GM18499 (cell line): ENCODE data around the gene CTNS.

Experiments
- ATAC-seq: cut with Tn5 transposase; IDR thresholded peaks from one replicate; pipeline ENCODE4 v1.9.1; 2021; ENCODE audit warnings: moderate number of reproducible peaks; ENCODE audit not compliant: insufficient read depth, unreplicated experiment

The CTNS gene

GRCh38 chr17:3636154-3636907, at the start of gene CTNS, which contains the start of gene SHPK:
Gene CTNS, plus strand, starts transcription at chr17:3636760. Its CDS starts 3,447 bp downstream, at chr17:3640207.
Gene SHPK, minus strand, starts transcription at chr17:3636250. Its CDS starts 31 bp downstream, at chr17:3636219.
- ATAC-seq = peak; percentile 79

- no peak for ATAC-seq
Measured at GRCh38 chr17:3589784-3590183, 46.8 kb upstream of the CTNS start.

- no peak for ATAC-seq
Measured at GRCh38 chr17:3590231-3590630, 46.3 kb upstream of the CTNS start.

- no peak for ATAC-seq
Measured at GRCh38 chr17:3590768-3591167, 45.8 kb upstream of the CTNS start.

GRCh38 chr17:3592216-3592860, 44.2 kb upstream of the CTNS start:
- ATAC-seq = no peak

- no peak for ATAC-seq
Measured at GRCh38 chr17:3593384-3593783, 43.2 kb upstream of the CTNS start.

- no peak for ATAC-seq
Measured at GRCh38 chr17:3594051-3594800, 42.3 kb upstream of the CTNS start.

GRCh38 chr17:3594976-3595375, 41.6 kb upstream of the CTNS start:
- ATAC-seq = no peak

- no peak for ATAC-seq
Measured at GRCh38 chr17:3596804-3597464, 39.6 kb upstream of the CTNS start.

GRCh38 chr17:3598078-3598477, 38.5 kb upstream of the CTNS start:
- no peak for ATAC-seq

GRCh38 chr17:3600529-3601205, 35.9 kb upstream of the CTNS start:
- no peak for ATAC-seq

GRCh38 chr17:3602499-3602898, 34.1 kb upstream of the CTNS start:
- no peak for ATAC-seq

- no peak for ATAC-seq
Measured at GRCh38 chr17:3603119-3603869, 33.3 kb upstream of the CTNS start.

GRCh38 chr17:3603870-3604259, 32.7 kb upstream of the CTNS start:
- ATAC-seq = no peak

GRCh38 chr17:3609689-3610088, 26.9 kb upstream of the CTNS start:
- no peak for ATAC-seq

- ATAC-seq = no peak
Measured at GRCh38 chr17:3610523-3610922, 26.0 kb upstream of the CTNS start.

- ATAC-seq = no peak
Measured at GRCh38 chr17:3613124-3613523, 23.4 kb upstream of the CTNS start.

GRCh38 chr17:3615160-3615870, 21.2 kb upstream of the CTNS start:
- ATAC-seq = no peak
